HepG2 (cell line): ENCODE results near the gene WWC1. TPM values are rescaled to one million over a fixed set of nuclear protein-coding genes. Genes with fewer than 3 reads are reported as not detected.

ENCODE experiments used
- EED ChIP-seq: sonication (generic); formaldehyde crosslinking; IDR thresholded peaks from 2 replicates; pipeline ENCODE4 v1.5.0; 2020; ENCODE audit warnings: mild to moderate bottlenecking, missing genetic modification reagents
- MBD4 ChIP-seq: IDR thresholded peaks from 2 replicates; pipeline ENCODE4 v1.6.1; 2012; ENCODE audit warnings: low read length, inconsistent platforms, borderline replicate concordance
- MEIS1 ChIP-seq: sonication (generic); formaldehyde crosslinking; IDR thresholded peaks from 2 replicates; pipeline ENCODE4 v1.9.0; 2021; ENCODE audit warnings: mild to moderate bottlenecking, missing genetic modification reagents, moderate library complexity, borderline replicate concordance
- MYC ChIP-seq: sonication (generic); formaldehyde crosslinking; IDR thresholded peaks from 2 replicates; pipeline ENCODE4 v1.9.0; 2021; ENCODE audit warnings: missing genetic modification reagents, borderline replicate concordance
- RFXAP ChIP-seq: sonication (generic); formaldehyde crosslinking; IDR thresholded peaks from 2 replicates; pipeline ENCODE4 v1.4.0; 2020; ENCODE audit warnings: missing genetic modification reagents, borderline replicate concordance
- RXRA ChIP-seq: sonication (generic); formaldehyde crosslinking; IDR thresholded peaks from 2 replicates; pipeline ENCODE4 v1.5.1; 2020; ENCODE audit warnings: missing genetic modification reagents
- ZNF256 ChIP-seq: sonication (generic); formaldehyde crosslinking; conservative IDR thresholded peaks from 2 replicates; pipeline ENCODE4 v1.4.0; 2020; ENCODE audit warnings: missing genetic modification reagents
- ZNF382 ChIP-seq: sonication (generic); formaldehyde crosslinking; IDR thresholded peaks from 2 replicates; pipeline ENCODE4 v1.5.0; 2020; ENCODE audit warnings: missing genetic modification reagents, mild to moderate bottlenecking, borderline replicate concordance
- ZNF567 ChIP-seq: sonication (generic); formaldehyde crosslinking; IDR thresholded peaks from 2 replicates; pipeline ENCODE4 v1.8.1; 2023; ENCODE audit warnings: mild to moderate bottlenecking, missing genetic modification reagents, borderline replicate concordance
- ZNF629 ChIP-seq: sonication (generic); formaldehyde crosslinking; conservative IDR thresholded peaks from 2 replicates; pipeline ENCODE4 v1.5.0; 2020; ENCODE audit warnings: missing genetic modification reagents
- ZSCAN25 ChIP-seq: sonication (generic); formaldehyde crosslinking; IDR thresholded peaks from 2 replicates; pipeline ENCODE4 v1.8.0; 2022; ENCODE audit warnings: mild to moderate bottlenecking, missing genetic modification reagents
- polyA plus RNA-seq, 8 experiments: library from polyadenylated mRNA; depleted of rRNA in 3 of 8; stranded (reverse) in 7 of 8; unstranded in 1 of 8; fragments of >200 nt; fragmentation: Illumina TruSeq in 4 of 8; extraction: Trizol in 4 of 8; gene quantifications; 2 replicates each; pipeline versions ENCODE4 v1.2.1 to v1.2.3, GENCODE V29; 2011 to 2016; ENCODE audit warnings: low read depth in 4 of 8, missing spikeins in 1 of 8, mixed read lengths in 1 of 8; ENCODE audit not compliant: insufficient read depth in 1 of 8
- total RNA-seq, 5 experiments: library from RNA; depleted of rRNA; stranded (reverse); fragments of >200 nt; fragmentation: Illumina TruSeq; extraction: Trizol; gene quantifications; 2 replicates each; pipeline ENCODE4 v1.2.3, GENCODE V29; 2016; ENCODE audit warnings: low read depth in 1 of 5
- TF ChIP-seq, protein P1 (sequence below): sonication (generic); formaldehyde crosslinking; IDR thresholded peaks from 2 replicates; pipeline ENCODE4 v1.5.1; 2020; ENCODE audit warnings: mild to moderate bottlenecking, missing genetic modification reagents, moderate library complexity
- TF ChIP-seq, protein P2 (sequence below): sonication (generic); formaldehyde crosslinking; IDR thresholded peaks from 2 replicates; pipeline ENCODE4 v1.5.1; 2020; ENCODE audit warnings: mild to moderate bottlenecking, missing genetic modification reagents, borderline replicate concordance
- TF ChIP-seq, protein P3 (sequence below): sonication (generic); formaldehyde crosslinking; IDR thresholded peaks from 2 replicates; pipeline ENCODE4 v1.5.0; 2020; ENCODE audit warnings: missing genetic modification reagents

WWC1 gene
- total and polyA plus RNA-seq, 2 of the 13 experiments (the other 11 are each of a cell fraction or from before 2014, with no cell fraction given), result 8.3 to 17.9 TPM

DNA sequence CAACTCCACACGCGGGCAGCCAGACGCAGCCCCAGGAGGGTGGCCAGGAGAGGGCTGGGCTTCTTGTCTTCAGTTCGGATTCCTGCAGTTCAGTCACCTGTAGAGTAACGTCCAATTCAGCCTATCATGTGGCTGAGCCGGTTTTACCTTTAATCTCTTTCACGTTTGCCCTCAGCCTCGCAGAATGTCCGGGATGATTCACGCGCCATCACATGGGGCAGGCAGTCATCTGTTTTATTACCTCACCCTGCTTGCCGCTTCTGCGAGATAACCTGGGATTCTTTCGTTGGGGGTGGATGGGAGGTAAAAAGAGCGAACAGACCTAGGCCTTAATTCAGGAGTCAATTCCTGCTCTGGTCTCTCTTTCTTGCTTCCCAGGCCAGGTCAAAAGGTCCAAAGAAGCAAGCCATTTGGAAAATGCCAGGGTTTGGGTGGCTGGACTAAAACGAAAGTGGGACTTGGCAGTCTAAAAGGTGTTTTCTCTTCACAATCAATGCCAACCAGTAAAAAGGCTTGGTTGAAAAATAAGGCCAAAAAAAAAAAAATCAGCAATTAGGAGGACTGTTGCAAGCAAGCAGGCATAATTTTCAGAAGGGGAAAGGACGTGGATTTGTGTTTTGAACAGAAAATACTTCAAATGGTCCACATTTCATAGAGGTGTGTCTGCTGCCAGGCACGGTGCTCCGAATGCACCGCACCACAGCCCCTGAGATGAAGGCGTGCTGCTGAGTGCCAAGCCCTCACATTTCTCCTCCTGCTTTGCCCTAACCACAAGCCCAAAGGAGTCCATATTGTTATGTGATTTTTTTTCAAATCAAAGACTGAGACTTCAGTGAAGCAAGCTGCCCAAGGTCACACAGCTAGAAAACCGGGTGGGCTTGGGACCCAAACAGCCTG is 2.8 kb upstream of the WWC1 start (continued):
- TF ChIP-seq, protein P1, sequence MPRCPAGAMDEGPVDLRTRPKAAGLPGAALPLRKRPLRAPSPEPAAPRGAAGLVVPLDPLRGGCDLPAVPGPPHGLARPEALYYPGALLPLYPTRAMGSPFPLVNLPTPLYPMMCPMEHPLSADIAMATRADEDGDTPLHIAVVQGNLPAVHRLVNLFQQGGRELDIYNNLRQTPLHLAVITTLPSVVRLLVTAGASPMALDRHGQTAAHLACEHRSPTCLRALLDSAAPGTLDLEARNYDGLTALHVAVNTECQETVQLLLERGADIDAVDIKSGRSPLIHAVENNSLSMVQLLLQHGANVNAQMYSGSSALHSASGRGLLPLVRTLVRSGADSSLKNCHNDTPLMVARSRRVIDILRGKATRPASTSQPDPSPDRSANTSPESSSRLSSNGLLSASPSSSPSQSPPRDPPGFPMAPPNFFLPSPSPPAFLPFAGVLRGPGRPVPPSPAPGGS, result no peak
- 0 out of 2 replicates have a peak, but pooled peaks have one; percentile 21 for TF ChIP-seq ZNF629 (CRISPR knock-in tag)
- no peak for TF ChIP-seq RFXAP (CRISPR knock-in tag)
- no peak for TF ChIP-seq ZNF567 (CRISPR knock-in tag)
- peak; percentile 39; the same call in 1 of the 2 replicates for TF ChIP-seq MYC
- no peak for TF ChIP-seq MBD4
- TF ChIP-seq, protein P2, sequence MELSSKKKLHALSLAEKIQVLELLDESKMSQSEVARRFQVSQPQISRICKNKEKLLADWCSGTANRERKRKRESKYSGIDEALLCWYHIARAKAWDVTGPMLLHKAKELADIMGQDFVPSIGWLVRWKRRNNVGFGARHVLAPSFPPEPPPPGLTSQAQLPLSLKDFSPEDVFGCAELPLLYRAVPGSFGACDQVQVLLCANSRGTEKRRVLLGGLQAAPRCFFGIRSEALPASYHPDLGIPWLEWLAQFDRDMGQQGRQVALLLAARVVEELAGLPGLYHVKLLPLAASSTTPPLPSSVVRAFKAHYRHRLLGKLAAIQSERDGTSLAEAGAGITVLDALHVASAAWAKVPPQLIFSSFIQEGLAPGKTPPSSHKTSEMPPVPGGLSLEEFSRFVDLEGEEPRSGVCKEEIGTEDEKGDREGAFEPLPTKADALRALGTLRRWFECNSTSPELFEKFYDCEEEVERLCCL (CRISPR knock-in tag), result peak; percentile 67; the same call in 1 of the 2 replicates
- TF ChIP-seq ZNF256 (CRISPR knock-in tag), result no peak
- no peak for TF ChIP-seq EED (CRISPR knock-in tag)
- no peak for TF ChIP-seq MEIS1
- TF ChIP-seq RXRA (CRISPR knock-in tag), result no peak
- TF ChIP-seq, protein P3, sequence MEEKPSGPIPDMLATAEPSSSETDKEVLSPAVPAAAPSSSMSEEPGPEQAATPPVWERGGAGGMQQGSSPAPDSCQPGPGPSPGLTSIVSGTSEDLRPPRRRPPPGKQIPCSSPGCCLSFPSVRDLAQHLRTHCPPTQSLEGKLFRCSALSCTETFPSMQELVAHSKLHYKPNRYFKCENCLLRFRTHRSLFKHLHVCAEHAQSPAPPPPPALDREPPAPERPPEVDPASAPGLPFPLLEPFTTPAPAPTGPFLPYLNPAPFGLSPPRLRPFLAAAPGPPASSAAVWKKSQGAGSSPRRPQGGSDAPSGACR (CRISPR knock-in tag), result no peak
- TF ChIP-seq ZSCAN25, result 0 out of 2 replicates have a peak, but pooled peaks have one; percentile 23
- no peak for TF ChIP-seq ZNF382 (CRISPR knock-in tag)
- TF ChIP-seq, all 625 proteins: peak for 67
